ENCODE results near the gene FGFR1OP2.
A peak's percentile ranks its signal among the peaks of the same experiment; 100 is the strongest.
"Not testable (repeated sequence)": the region's sequence is repeated elsewhere in the genome, so short reads cannot be mapped to it uniquely, and the experiment has no call there.

FGFR1OP2 gene

DNA sequence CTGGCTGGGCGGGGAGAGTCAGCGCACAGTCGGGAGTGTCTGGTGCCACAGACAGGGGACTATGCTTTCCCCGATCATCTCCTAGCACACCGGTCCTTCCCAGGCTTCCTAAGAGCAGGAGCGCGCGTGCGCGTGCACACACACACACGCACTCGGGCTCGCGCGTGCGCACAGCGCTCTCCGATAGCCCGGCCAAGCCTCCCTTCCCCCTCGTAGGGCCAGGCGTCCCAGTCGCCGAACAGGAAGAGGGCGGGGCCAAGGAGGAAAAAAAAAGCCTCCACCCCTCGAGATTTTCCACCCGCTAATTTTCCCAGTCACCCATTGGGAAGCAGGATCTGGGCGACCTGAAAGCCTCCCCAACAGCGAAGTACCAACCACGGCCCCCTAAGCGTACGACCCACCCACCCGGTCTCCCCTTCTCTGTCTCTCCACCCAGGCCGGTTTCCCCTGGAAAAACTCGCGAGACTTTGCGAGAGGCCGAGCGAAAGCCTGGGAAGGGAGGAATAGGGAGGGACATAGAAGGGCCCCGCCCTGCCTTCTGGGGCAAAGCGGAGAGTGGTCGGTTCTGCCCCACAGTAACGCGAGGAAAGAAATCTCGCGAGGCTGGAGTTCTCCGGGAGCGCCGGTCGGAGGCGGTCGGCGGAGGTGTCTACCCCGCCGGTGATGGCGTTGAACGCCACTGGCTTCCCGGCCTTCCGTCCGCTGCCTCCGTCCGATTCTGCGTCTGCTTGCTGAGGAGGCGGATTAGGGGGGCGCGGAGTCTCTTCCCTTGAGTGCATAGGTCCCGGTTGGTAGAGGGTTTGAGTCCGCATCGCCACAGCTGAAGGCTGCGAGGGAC lies at the start of gene FGFR1OP2, which contains the start of gene INTS13:
TSS of gene FGFR1OP2 (plus strand) at position 608 of the 838 bp plus-strand sequence. CDS start 15,689 bp downstream, outside the sequence.
TSS of gene INTS13 (minus strand) at position 119 of the 838 bp plus-strand sequence. CDS start 1,178 bp downstream, outside the sequence.
- Histone ChIP-seq H3K4me2 (peak within 1 kb of the TSS; percentile 94), H4K20me1 (peaks cover 71% of the 10 kb centered on the region), H3K27ac (peak within 1 kb of the TSS; percentile 93), H3K4me1 (peaks cover 55% of the 10 kb centered on the region), H3K4me3 (peak within 1 kb of the TSS; percentile 96), H3K9me3 (no peaks in the 10 kb centered on the region), H3K36me3 (peaks cover 20% of the 10 kb centered on the region; the same call in 1 of the 2 replicates), H3K27me3 (no peaks in the 10 kb centered on the region), H3K9ac (peak within 1 kb of the TSS; percentile 95)
- TF ChIP-seq Cebpa-rat (IDR thresholded peaks at IDR 0.05) = no peak

DNA sequence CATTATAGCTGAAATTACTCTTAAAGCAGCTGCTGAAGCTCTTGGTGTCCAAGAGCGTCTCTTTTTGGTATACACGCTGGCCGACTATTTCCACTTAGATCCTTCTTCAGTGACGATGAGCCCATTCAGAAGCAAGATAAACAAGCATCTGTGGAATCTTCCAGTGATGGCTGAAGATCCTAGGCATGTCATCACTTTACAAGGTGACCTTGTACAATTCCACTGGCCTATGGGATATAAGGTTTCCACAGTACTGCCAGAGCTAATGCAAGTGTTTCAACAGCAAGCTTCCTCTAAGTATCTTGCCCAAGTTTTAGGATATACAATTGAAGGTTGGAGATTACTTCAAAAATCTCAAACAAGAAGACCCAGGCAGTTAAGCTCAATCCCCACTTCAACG lies 47.5 kb upstream of the FGFR1OP2 start:
- Histone ChIP-seq H3K27me3 (no peaks in the 10 kb centered on the region), H4K20me1 (no peaks in the 10 kb centered on the region), H3K4me3 (no peak overlapping the region), H3K27ac (no peak overlapping the region), H3K36me3 (0 out of 2 replicates have a peak, but pooled peaks cover 4% of the 10 kb centered on the region), H3K4me2 (no peak overlapping the region), H3K4me1 (no peaks in the 10 kb centered on the region), H3K9me3 (no peaks in the 10 kb centered on the region), H3K9ac (no peak overlapping the region)
- no peak for TF ChIP-seq Cebpa-rat (IDR thresholded peaks at IDR 0.05)

DNA sequence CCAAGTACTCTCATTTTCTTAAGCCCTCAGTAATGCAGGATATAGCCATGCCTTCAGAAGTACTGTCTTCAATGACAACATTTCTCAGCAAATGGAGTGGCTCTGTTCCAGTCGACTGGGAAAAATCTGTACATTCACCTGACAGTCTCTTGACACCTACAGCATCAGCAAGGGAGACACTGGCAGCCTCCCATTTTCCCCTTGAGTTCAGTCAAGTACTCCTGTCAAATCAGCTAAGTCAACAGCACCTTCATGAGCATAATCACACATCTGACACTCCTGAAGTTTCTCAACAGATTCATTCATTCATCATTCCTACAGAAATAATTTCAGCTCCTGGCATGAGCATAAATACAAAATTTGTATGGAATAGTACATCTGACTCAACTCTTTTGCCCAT lies 46.6 kb upstream of the FGFR1OP2 start:
- no peaks in the 10 kb centered on the region for H3K27me3 ChIP-seq
- no peak for TF ChIP-seq Cebpa-rat (IDR thresholded peaks at IDR 0.05)
- no peak overlapping the region for H3K9ac ChIP-seq
- no peaks in the 10 kb centered on the region for H4K20me1 ChIP-seq
- peaks cover 12% of the 10 kb centered on the region for H3K36me3 ChIP-seq
- H3K4me2 ChIP-seq = no peak overlapping the region
- H3K9me3 ChIP-seq = no peaks in the 10 kb centered on the region
- H3K4me3 ChIP-seq = no peak overlapping the region
- H3K4me1 ChIP-seq = no peaks in the 10 kb centered on the region
- no peak overlapping the region for H3K27ac ChIP-seq

DNA sequence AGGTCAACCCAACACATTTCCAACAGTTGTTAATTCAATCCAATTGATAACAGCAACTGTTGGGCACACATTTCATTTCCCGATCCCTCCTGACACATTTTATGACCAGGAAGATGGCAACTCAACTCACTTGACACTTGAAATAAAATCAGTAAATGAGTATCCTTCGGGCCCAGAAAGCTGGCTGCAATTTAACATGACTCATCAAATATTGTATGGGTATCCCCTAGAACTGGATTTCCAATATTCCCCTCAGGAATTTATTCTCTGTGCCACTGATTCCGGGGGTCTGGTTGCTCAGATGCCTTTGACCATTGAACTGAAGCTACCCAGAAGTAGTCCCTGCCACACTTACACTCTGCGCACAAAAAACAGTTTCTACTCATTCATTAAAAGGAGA lies 42.6 kb upstream of the FGFR1OP2 start:
- H3K4me3 ChIP-seq = no peak overlapping the region
- no peak overlapping the region for H3K4me2 ChIP-seq
- H3K4me1 ChIP-seq = no peaks in the 10 kb centered on the region
- H3K27ac ChIP-seq = no peak overlapping the region
- H3K9me3 ChIP-seq = no peaks in the 10 kb centered on the region
- no peak overlapping the region for H3K9ac ChIP-seq
- TF ChIP-seq Cebpa-rat (IDR thresholded peaks at IDR 0.05) = no peak
- no peaks in the 10 kb centered on the region for H3K27me3 ChIP-seq
- H4K20me1 ChIP-seq = no peaks in the 10 kb centered on the region
- H3K36me3 ChIP-seq = peaks cover 33% of the 10 kb centered on the region

DNA sequence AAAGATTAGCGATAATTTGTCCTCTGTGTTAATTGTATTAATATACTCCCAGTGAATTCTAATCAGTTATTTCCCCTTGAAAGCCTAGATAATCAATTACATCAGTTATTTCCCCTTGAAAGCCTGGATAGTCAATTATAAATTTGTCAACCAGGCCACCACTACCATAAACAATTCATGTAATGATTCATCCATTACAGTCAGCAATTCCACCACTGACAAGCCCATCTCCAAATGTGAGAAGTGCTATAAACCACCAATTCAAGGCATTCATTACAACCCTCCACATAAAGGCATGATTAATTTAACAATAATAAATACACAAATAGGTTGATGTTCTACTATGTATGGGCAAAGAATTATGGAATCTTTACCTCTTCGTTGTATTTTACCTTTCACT lies 41.4 kb upstream of the FGFR1OP2 start:
- Histone ChIP-seq H3K4me2 (no peak overlapping the region), H3K9me3 (no peaks in the 10 kb centered on the region), H3K27me3 (no peaks in the 10 kb centered on the region), H3K9ac (no peak overlapping the region), H3K27ac (no peak overlapping the region), H3K36me3 (peaks cover 43% of the 10 kb centered on the region), H3K4me3 (no peak overlapping the region), H4K20me1 (no peaks in the 10 kb centered on the region), H3K4me1 (no peaks in the 10 kb centered on the region)
- TF ChIP-seq Cebpa-rat (IDR thresholded peaks at IDR 0.05) = no peak

DNA sequence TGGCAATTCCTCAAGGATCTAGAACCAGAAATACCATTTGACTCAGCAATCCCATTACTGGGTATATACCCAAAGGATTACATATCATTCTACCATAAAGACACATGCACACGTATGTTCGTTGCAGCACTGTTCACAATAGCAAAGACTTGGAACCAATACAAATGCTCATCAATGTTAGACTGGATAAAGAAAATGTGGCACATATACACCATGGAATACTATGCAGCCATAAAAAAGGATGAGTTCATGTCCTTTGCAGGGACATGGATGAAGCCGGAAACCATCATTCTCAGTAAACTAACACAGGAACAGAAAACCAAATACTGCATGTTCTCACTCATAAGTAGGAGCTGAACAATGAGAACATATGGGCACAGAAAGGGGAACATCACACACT lies 34.9 kb upstream of the FGFR1OP2 start:
- Histone ChIP-seq H3K36me3 (peaks cover 87% of the 10 kb centered on the region), H3K9me3 (peaks cover 19% of the 10 kb centered on the region)
- H3K4me2 ChIP-seq, H4K20me1 ChIP-seq, H3K27ac ChIP-seq, H3K27me3 ChIP-seq, H3K9ac ChIP-seq, H3K4me3 ChIP-seq, H3K4me1 ChIP-seq: not testable (repeated sequence)

DNA sequence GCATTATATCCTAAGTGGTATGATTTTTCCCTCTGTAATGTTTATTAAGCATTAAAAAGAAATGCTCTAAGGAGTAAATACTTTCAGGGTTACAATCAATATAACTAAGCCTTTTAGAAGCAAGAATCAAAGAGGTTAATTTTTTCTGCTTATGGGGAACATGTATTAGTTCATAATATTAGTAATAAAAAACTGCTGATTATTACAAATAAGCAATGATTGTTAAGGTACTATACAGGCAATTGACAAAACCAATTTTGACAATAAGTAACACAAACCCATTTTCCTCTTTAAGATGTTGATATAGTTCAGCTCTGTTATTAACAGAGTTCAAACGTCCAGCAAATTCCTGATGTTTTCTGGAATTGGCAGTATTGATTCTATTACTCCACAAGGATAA lies 32.2 kb upstream of the FGFR1OP2 start:
- H3K4me3 ChIP-seq = no peak overlapping the region
- H3K36me3 ChIP-seq = peaks cover 89% of the 10 kb centered on the region
- H3K4me2 ChIP-seq = no peak overlapping the region

DNA sequence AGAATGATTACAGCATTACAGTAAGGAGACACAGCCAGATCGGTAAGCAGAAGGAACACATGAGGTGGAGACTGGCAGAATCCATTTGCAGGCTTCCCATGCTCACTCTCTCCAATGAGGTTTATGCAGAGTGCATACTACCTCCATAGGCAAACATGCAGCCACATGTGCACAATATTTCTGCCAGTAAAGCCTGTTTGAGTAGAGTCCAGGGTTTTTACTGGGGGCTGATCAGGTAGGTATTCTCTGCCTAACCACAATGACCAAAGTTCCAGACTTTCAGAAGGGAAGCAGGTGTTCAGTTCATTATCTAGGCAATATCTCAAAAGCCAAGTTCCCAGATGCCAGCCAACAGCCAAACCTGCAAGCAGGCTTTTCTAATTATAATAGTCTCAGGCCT lies 31.6 kb upstream of the FGFR1OP2 start:
- Histone ChIP-seq H3K9ac (no peak overlapping the region), H3K36me3 (peaks cover 87% of the 10 kb centered on the region), H3K4me1 (no peaks in the 10 kb centered on the region), H3K27ac (no peak overlapping the region), H3K9me3 (peaks cover 19% of the 10 kb centered on the region), H3K4me2 (no peak overlapping the region), H3K27me3 (no peaks in the 10 kb centered on the region), H4K20me1 (no peaks in the 10 kb centered on the region), H3K4me3 (no peak overlapping the region)
- no peak for TF ChIP-seq Cebpa-rat (IDR thresholded peaks at IDR 0.05)

More for the DNA sequence above, 32.2 kb upstream of the FGFR1OP2 start:
- Histone ChIP-seq H3K27ac (no peak overlapping the region), H3K9ac (no peak overlapping the region), H3K9me3 (peaks cover 19% of the 10 kb centered on the region), H4K20me1 (no peaks in the 10 kb centered on the region), H3K27me3 (no peaks in the 10 kb centered on the region), H3K4me1 (no peaks in the 10 kb centered on the region)
- no peak for TF ChIP-seq Cebpa-rat (IDR thresholded peaks at IDR 0.05)

DNA sequence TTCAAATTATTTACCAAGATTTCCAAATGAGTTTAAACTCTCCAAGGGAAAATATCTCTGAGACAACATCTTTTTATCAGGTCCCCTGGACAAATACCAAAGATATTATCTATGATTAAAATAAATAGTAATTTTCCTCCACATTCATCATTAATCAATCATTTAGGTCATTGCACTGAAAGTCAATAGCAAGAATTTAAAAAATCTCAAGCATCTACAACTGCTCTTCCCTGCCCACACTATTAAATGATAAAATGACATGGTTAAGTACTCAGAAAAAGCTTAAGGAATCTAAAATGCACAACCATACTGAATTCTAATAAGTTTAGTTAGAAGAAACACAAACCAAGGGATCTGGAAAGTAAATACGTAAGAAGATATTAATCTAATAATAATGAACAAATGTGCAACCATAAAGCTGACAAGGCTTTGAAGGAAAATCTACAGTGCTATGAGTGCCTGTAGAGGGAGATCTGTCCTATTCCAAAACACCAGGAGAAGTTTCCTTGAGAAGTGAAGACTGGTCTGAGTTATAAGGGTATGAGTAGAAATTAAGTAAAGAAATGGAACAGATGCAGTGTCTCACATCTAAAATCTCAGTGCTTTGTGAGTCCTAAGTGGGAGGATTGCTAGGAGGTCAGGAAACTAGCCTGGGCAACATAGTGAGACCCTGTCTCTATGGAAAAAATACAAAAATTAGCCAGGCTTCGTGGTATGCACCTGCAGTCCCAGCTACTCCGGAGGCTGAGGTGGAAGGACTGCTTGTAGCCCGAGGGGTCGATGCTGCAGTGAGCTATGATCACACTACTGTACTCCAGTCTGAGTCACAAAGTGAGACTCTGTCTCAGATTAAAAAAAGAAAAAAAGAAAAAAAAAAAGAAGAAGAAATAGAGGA lies 19.7 kb upstream of the FGFR1OP2 start:
- H3K9ac ChIP-seq = no peak overlapping the region
- no peak for TF ChIP-seq Cebpa-rat (IDR thresholded peaks at IDR 0.05)
- no peak overlapping the region for H3K4me2 ChIP-seq
- no peaks in the 10 kb centered on the region for H3K27me3 ChIP-seq
- H3K9me3 ChIP-seq = no peaks in the 10 kb centered on the region
- H4K20me1 ChIP-seq = no peaks in the 10 kb centered on the region
- peaks cover 71% of the 10 kb centered on the region for H3K36me3 ChIP-seq
- H3K4me3 ChIP-seq = no peak overlapping the region
- no peak overlapping the region for H3K27ac ChIP-seq
- H3K4me1 ChIP-seq = no peaks in the 10 kb centered on the region

DNA sequence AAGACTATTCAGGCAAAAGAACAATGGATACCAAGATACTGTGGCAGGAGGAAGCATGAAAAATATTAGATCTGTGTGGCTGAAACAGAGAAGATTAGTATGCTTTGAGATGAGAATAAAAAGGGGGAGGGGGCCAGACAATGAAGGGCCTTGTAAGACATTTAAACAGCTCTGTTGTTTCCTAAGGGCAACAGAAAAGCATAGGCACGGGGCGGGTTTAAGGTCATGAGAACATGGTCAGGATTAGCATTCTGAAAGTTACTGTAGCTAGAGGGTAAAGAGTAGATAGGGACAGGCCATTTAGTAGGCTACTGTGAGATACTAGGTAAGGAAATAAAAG lies 19.1 kb upstream of the FGFR1OP2 start:
- H3K9ac ChIP-seq = no peak overlapping the region

More for the DNA sequence above, 19.1 kb upstream of the FGFR1OP2 start:
- Histone ChIP-seq H3K27ac (no peak overlapping the region), H4K20me1 (no peaks in the 10 kb centered on the region), H3K4me2 (no peak overlapping the region), H3K9me3 (no peaks in the 10 kb centered on the region), H3K27me3 (no peaks in the 10 kb centered on the region), H3K4me1 (no peaks in the 10 kb centered on the region), H3K36me3 (peaks cover 76% of the 10 kb centered on the region), H3K4me3 (no peak overlapping the region)
- no peak for TF ChIP-seq Cebpa-rat (IDR thresholded peaks at IDR 0.05)
